Testis (tissue), 2 donors: ENCODE measurements around the gene SPOCD1.

Experiments used
- CTCF ChIP-seq, 3 experiments: fragments of 450-650 bp in 2 of 3; fragments of 200-600 bp in 1 of 3; sonication (generic) in 1 of 3; IDR thresholded peaks; one replicate each; pipeline ENCODE4 v1.5.1; 2016 to 2019; ENCODE audit warnings: antibody characterized with exemption in 3 of 3, mild to moderate bottlenecking in 2 of 3, moderate library complexity in 1 of 3
- POLR2A ChIP-seq: fragments of 450-650 bp; IDR thresholded peaks from one replicate; pipeline ENCODE4 v1.6.1; 2017; ENCODE audit warnings: antibody characterized with exemption, mild to moderate bottlenecking, moderate library complexity

- no peak for TF ChIP-seq CTCF (IDR thresholded peaks at IDR 0.05)
- no peak for TF ChIP-seq POLR2A
Observed at GRCh38 chr1:31848381-31848897, 32.6 kb upstream of the SPOCD1 start.
